GM18909 (cell line): ENCODE measurements around the gene CMTM1.
A peak's percentile ranks its signal among the peaks of the same experiment; 100 is the strongest.
"Not testable (repeated sequence)": the region's sequence is repeated elsewhere in the genome, so short reads cannot be mapped to it uniquely, and the experiment has no call there.

Source experiments
- ATAC-seq: cut with Tn5 transposase; IDR thresholded peaks from one replicate; pipeline ENCODE4 v1.9.1; 2021; ENCODE audit warnings: mild to moderate bottlenecking; ENCODE audit not compliant: unreplicated experiment, poor library complexity

Gene CMTM1

DNA sequence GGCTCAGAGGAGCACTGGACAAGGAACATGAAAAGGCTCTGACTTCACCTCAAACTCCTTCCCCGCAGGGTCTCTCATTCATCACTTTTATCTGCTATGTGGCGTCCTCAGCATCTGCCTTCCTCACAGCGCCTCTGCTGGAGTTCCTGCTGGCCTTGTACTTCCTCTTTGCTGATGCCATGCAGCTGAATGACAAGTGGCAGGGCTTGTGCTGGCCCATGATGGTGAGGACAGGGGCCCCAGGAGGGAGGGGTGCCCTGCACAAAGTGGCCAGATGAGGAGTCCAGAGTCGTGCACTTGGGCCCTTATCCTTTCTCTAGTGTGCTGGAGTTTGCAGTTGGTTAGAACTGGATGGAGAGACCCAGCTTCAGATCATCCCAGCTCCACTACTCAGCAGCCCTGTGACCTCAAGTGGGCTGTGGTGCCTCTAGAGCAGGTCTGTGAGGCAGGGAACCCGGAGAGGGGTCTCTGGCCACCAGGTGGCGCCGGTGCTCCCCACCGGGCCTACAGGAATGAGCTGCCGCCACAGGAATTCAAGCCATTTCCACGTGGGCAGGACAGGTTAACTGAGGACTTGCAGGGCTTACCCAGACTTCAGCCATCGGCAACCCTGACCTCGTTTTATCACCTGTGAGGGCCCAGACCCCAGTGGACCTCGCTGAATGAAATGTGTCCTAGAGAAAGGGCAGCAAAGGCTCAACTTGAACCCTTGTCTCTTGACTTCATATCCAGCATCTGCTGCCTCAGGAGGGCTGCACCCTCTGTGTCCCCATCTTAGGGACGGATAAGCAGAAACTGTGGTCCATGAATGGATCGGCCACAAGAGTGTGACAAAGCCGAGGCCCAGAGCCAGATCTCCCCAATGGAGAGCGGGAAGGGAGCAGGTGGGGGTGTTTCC is 42.3 kb downstream of the CMTM1 start:
- ATAC-seq: peak; percentile 42

GRCh38 chr16:66609139-66609510 is 42.9 kb downstream of the CMTM1 start:
- no peak for ATAC-seq

GRCh38 chr16:66610111-66610820 is 44.0 kb downstream of the CMTM1 start:
- ATAC-seq: no peak

DNA sequence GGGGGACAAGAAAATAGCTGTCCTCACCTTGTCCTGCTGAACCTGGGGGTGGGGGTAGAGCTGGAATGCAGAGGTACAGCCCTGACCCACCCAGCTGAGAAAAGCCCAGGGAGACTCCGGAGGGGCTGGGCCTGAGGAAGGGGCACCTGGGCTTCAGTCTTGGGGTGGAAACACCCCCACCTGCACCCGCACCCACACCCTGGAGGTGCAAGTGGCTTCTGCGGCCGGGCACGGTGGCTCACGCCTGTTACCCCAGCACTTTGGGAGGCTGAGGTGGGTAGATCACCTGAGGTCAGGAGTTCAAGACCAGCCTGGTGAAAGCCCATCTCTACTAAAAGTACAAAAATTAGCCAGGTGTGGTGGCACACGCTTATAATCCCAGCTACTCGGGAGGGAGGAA is 45.7 kb downstream of the CMTM1 start:
- ATAC-seq: not testable (repeated sequence)

- no peak for ATAC-seq
Measured at GRCh38 chr16:66612422-66612821, 46.2 kb downstream of the CMTM1 start.

DNA sequence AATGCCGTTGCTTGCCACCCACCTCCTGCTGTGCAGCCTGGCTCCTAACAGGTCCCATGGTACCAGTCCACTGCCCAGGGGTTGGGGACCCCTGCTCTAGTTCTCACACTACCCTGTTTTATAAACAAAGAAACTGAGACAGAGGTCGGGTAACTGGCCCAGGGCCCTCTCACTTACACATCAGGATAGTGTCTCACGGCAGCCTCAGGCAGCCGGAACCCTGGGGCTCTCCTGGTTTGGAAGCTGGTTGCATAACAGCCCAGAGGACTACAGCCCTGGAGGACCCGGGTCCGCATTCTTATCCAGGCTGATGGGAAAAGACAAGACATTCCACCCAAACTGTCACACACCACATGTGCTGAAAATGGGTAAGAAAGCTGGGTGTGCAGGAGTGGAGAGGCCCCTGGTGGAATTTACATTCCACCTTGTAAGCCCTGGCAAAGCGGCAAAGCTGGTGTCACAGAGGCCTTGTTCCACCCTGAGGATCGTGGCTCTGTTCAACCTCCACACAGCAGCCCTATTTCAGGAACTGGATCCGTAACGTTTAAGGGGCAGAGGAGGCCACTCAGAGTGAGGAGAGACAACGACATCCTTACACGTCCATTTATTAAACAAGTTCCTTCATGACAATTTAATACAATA is 48.0 kb downstream of the CMTM1 start:
- no peak for ATAC-seq

DNA sequence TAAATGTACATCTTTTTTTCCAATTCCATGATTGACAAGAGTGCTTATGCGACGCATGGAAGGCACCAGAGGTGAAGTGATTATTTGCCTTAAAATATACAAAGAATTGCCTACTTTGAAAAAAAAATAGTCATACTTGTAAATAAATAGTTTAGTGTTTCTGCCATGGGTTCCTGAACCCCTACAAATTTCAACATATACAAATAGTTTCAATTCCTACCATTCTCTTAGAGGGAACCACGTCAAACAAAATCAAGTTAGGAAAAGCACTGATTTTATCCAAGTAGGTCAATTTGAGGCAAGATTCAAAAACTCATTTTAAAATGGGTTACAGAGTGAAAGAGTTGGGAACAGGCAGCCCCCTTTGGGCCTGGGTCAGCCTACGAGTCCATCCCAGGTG is 49.9 kb downstream of the CMTM1 start:
- no peak for ATAC-seq

- ATAC-seq: no peak
Measured at GRCh38 chr16:66616592-66616991, 50.4 kb downstream of the CMTM1 start.

- no peak for ATAC-seq
Measured at GRCh38 chr16:66617010-66617434, 50.8 kb downstream of the CMTM1 start.

GRCh38 chr16:66617728-66618127 is 51.5 kb downstream of the CMTM1 start:
- ATAC-seq: no peak

GRCh38 chr16:66618588-66619375 is 52.5 kb downstream of the CMTM1 start:
- ATAC-seq: no peak

- no peak for ATAC-seq
Measured at GRCh38 chr16:66619534-66620428, 53.5 kb downstream of the CMTM1 start.

GRCh38 chr16:66620429-66620795 is 54.2 kb downstream of the CMTM1 start:
- ATAC-seq: no peak

DNA sequence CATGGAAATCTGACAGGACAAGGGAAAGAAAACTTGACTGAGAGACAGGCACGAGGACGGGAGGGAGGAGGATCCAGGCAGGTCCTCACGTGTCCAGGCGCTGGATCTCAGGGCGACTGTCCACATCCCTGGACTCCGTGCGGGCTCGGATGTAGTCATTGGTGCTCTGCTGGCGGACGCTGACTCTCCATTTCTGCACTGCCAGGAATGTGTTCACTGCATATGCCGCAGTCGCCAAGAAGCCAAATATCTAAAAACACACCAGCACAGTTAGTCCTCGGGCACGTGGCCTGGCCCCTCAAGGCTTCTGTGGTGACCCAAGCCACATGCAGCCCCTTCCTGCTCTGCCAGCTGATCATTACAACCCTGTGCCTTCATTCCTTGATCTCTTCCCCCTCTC is 55.7 kb downstream of the CMTM1 start:
- no peak for ATAC-seq

- no peak for ATAC-seq
Measured at GRCh38 chr16:66622863-66623262, 56.6 kb downstream of the CMTM1 start.

- ATAC-seq: no peak
Measured at GRCh38 chr16:66623755-66624154, 57.5 kb downstream of the CMTM1 start.

GRCh38 chr16:66627611-66628378 is 61.6 kb downstream of the CMTM1 start:
- ATAC-seq: not testable (repeated sequence)
